HCT116 (cell line): ENCODE data around the gene CNTNAP2. TPM values are rescaled to one million over a fixed set of nuclear protein-coding genes. Genes with fewer than 3 reads are reported as not detected.

Experiments used
- ATAC-seq: fragments of 200-7000 bp; cut with Tn5 transposase; 2 replicates; pipeline ENCODE4 v1.9.1; 2020; ENCODE audit warnings: mild to moderate bottlenecking, moderate library complexity
- BruUV-seq: library from RNA; stranded (reverse); fragments of 400-500 nt; replicated peaks from 2 replicates; lab custom pipeline; 2021; lab: Mats Ljungman, UMichigan
- CTCF ChIA-PET: fragments of 300-600 bp; sonication (Branson Sonifier 250); formaldehyde crosslinking; loops from one replicate; lab custom pipeline; 2021; ENCODE audit warnings: antibody characterized with exemption; lab: Charles Lee
- POLR2A ChIA-PET: fragments of 300-600, 350-600 bp; sonication (Branson Sonifier 250); formaldehyde crosslinking; loops from one replicate; lab custom pipeline; 2021; ENCODE audit warnings: antibody characterized with exemption; lab: Charles Lee
- RAD21 ChIA-PET, 2 experiments: fragments of 300-600 bp; sonication (Branson Sonifier 250); formaldehyde crosslinking; loops; one replicate each; lab custom pipeline; 2023; ENCODE audit warnings: low total read pairs in 2 of 2; ENCODE audit not compliant: uncharacterized antibody in 2 of 2, unreplicated experiment in 2 of 2, low non-redundant PET in 1 of 2; lab: Charles Lee
- DNase-seq: peaks from one replicate; pipeline ENCODE4 v3.0.0-alpha.2; 2010; ENCODE audit warnings: low read depth, low spot score
- H2AFZ ChIP-seq: fragments of 200-600 bp; shearing (Covaris generic), sonication (generic); 2 replicates; pipeline ENCODE4 v1.6.1; 2017; ENCODE audit warnings: low read depth, mixed run types, mixed read lengths, antibody characterized with exemption, low read length; ENCODE audit not compliant: poor library complexity, severe bottlenecking
- H3K27ac ChIP-seq: 2 replicates; pipeline ENCODE4 v1.5.1; 2012; ENCODE audit warnings: low read depth, low read length
- H3K27me3 ChIP-seq: fragments of 200-600 bp; sonication (generic); 2 replicates; pipeline ENCODE4 v1.6.1; 2016; ENCODE audit warnings: mixed run types, low read length, mixed read lengths; ENCODE audit not compliant: insufficient read depth
- H3K36me3 ChIP-seq, 2 experiments: fragments of 200-500 bp in 1 of 2; fragments of 200-600 bp in 1 of 2; sonication (Bioruptor generic) in 1 of 2; sonication (generic) in 1 of 2; 2 replicates each; pipeline versions ENCODE4 v1.5.1 to v1.6.1; 2014 to 2016; ENCODE audit warnings: low read length in 2 of 2, inconsistent platforms in 1 of 2, mixed read lengths in 1 of 2, mixed run types in 1 of 2; ENCODE audit not compliant: insufficient read depth in 2 of 2, control insufficient read depth in 1 of 2
- H3K4me1 ChIP-seq, 2 experiments: fragments of 200-600 bp in 1 of 2; sonication (generic) in 1 of 2; 2 replicates each; pipeline versions ENCODE4 v1.5.1 to v1.6.1; 2012 to 2017; ENCODE audit warnings: low read length in 2 of 2, inconsistent platforms in 1 of 2, mild to moderate bottlenecking in 1 of 2, mixed read lengths in 1 of 2, mixed run types in 1 of 2, moderate library complexity in 1 of 2; ENCODE audit not compliant: insufficient read depth in 2 of 2, control insufficient read depth in 1 of 2
- H3K4me2 ChIP-seq: fragments of 200-600 bp; sonication (generic); 2 replicates; pipeline ENCODE4 v1.6.1; 2017; ENCODE audit warnings: mixed run types, low read length, mixed read lengths
- H3K4me3 ChIP-seq, 2 experiments: fragments of 200-600 bp in 1 of 2; sonication (generic) in 1 of 2; replicated peaks in 1 of 2; 2 replicates each; pipeline ENCODE4 v1.5.1; 2011 to 2016; ENCODE audit warnings: low read length in 2 of 2, control low read depth in 1 of 2, low read depth in 1 of 2, mild to moderate bottlenecking in 1 of 2, mixed read lengths in 1 of 2, mixed run types in 1 of 2
- H3K79me2 ChIP-seq: fragments of 200-600 bp; sonication (generic); 2 replicates; pipeline ENCODE4 v1.6.1; 2017; ENCODE audit warnings: mild to moderate bottlenecking, mixed run types, low read length, moderate library complexity, mixed read lengths; ENCODE audit not compliant: insufficient read depth
- H3K9ac ChIP-seq: fragments of 200-600 bp; sonication (generic); 2 replicates; pipeline ENCODE4 v1.6.1; 2016; ENCODE audit warnings: low read length, mixed read lengths
- H3K9me2 ChIP-seq: fragments of 200-600 bp; sonication (generic), shearing (Covaris generic); 2 replicates; pipeline ENCODE4 v1.6.1; 2017; ENCODE audit warnings: mixed run types, mild to moderate bottlenecking, moderate library complexity; ENCODE audit not compliant: insufficient read depth
- H3K9me3 ChIP-seq, 2 experiments: fragments of 200-500 bp in 1 of 2; fragments of 200-600 bp in 1 of 2; sonication (Bioruptor generic) in 1 of 2; sonication (generic) in 1 of 2; 2 replicates each; pipeline ENCODE4 v1.6.1; 2014 to 2017; ENCODE audit warnings: low read length in 2 of 2, mixed read lengths in 2 of 2, inconsistent platforms in 1 of 2, low read depth in 1 of 2, mild to moderate bottlenecking in 1 of 2, mixed run types in 1 of 2, moderate library complexity in 1 of 2; ENCODE audit not compliant: control insufficient read depth in 1 of 2, insufficient read depth in 1 of 2
- H4K20me1 ChIP-seq: fragments of 200-600 bp; sonication (generic), shearing (Covaris generic); 2 replicates; pipeline ENCODE4 v1.6.1; 2017; ENCODE audit warnings: mixed run types, mild to moderate bottlenecking, moderate library complexity; ENCODE audit not compliant: insufficient read depth
- ATF3 ChIP-seq: IDR thresholded peaks from 2 replicates; pipeline ENCODE4 v1.6.1; 2012
- CTCF ChIP-seq, 3 experiments: fragments of 200-600 bp in 1 of 3; sonication (generic) in 1 of 3; IDR thresholded peaks in 2 of 3; conservative IDR thresholded peaks in 1 of 3; 2 replicates each; pipeline ENCODE4 v1.5.1; 2012 to 2017; ENCODE audit warnings: low read depth in 2 of 3, low read length in 2 of 3, antibody characterized with exemption in 1 of 3, borderline replicate concordance in 1 of 3, control low read depth in 1 of 3, mild to moderate bottlenecking in 1 of 3, mixed read lengths in 1 of 3, mixed run types in 1 of 3, moderate library complexity in 1 of 3; ENCODE audit not compliant: insufficient read depth in 1 of 3
- EGR1 ChIP-seq: IDR thresholded peaks from 2 replicates; pipeline ENCODE4 v1.6.1; 2012; ENCODE audit warnings: low read depth
- EZH2 ChIP-seq: fragments of 200-600 bp; sonication (generic); IDR thresholded peaks from 2 replicates; pipeline ENCODE4 v1.6.1; 2017; ENCODE audit warnings: antibody characterized with exemption, mixed run types
- JUND ChIP-seq: IDR thresholded peaks from 2 replicates; pipeline ENCODE4 v1.6.1; 2012
- POLR2AphosphoS5 ChIP-seq: IDR thresholded peaks from 2 replicates; pipeline ENCODE4 v1.6.1; 2011; ENCODE audit warnings: mild to moderate bottlenecking, low read depth, low read length, moderate library complexity
- SRF ChIP-seq: IDR thresholded peaks from 2 replicates; pipeline ENCODE4 v1.6.1; 2012; ENCODE audit warnings: low read depth
- TCF7L2 ChIP-seq: IDR thresholded peaks from 2 replicates; pipeline ENCODE4 v1.7.0; 2011; ENCODE audit warnings: borderline replicate concordance, inconsistent platforms; ENCODE audit not compliant: insufficient read depth, insufficient read length; ENCODE audit errors: extremely low read depth
- YY1 ChIP-seq: IDR thresholded peaks from 2 replicates; pipeline ENCODE4 v1.6.1; 2011; ENCODE audit warnings: low read length, low read depth, moderate library complexity, mild to moderate bottlenecking; ENCODE audit not compliant: insufficient replicate concordance; ENCODE audit errors: extremely low read depth
- ZNF274 ChIP-seq: fragments of 200-500 bp; sonication (Bioruptor generic); IDR thresholded peaks from 2 replicates; pipeline ENCODE4 v1.6.1; 2014; ENCODE audit warnings: mild to moderate bottlenecking, low read depth, low read length, inconsistent platforms
- intact Hi-C: fragments of 100-400 bp; cut with micrococcal nuclease; formaldehyde crosslinking; loops from 2 replicates; pipeline ENCODE4 v1.10.0; 2022
- total RNA-seq: library from RNA; stranded (reverse); gene quantifications from one replicate; pipeline ENCODE4 v1.2.1, GENCODE V29; 2021; ENCODE audit not compliant: unreplicated experiment

CNTNAP2 gene
- total RNA-seq, 1 experiment from 2014 or later, result 0.37 TPM

- H3K79me2 ChIP-seq, result no peaks in the 10 kb centered on the region
- no peak overlapping the region for H3K9ac ChIP-seq
- POLR2A ChIA-PET, result no interaction called here
- peaks cover 0 to 6% of the 10 kb centered on the region in 2 experiments; a peak in 1 of 4 replicates for H3K9me3 ChIP-seq
- H3K27ac ChIP-seq, result no peak overlapping the region
- BruUV-seq, result no TSS peak
- TF ChIP-seq JUND (no peak), EGR1 (no peak), SRF (no peak), POLR2AphosphoS5 (no peak), ATF3 (no peak), CTCF (IDR thresholded peaks at IDR 0.05 in 2 of 3, conservative IDR thresholded peaks at IDR 0.05 in 1 of 3; ENCODE audit: borderline replicate concordance in 1 of 3, insufficient read depth in 1 of 3, low read depth in 2 of 3, low read length in 2 of 3) (no peak), EZH2 (no peak), TCF7L2 (no peak), ZNF274 (no peak), YY1 (no peak)
- ATAC-seq (no peak), DNase-seq (no peak)
- H3K27me3 ChIP-seq, result no peaks in the 10 kb centered on the region
- no peaks in the 10 kb centered on the region for H3K4me1 ChIP-seq
- CTCF ChIA-PET, result no interaction called here
- no peak overlapping the region for H3K4me2 ChIP-seq
- no peaks in the 10 kb centered on the region for H3K36me3 ChIP-seq
- H3K4me3 ChIP-seq, result no peak overlapping the region
- H3K9me2 ChIP-seq, result no peaks in the 10 kb centered on the region
- H2AFZ ChIP-seq, result no peak overlapping the region
- RAD21 ChIA-PET, result no interaction called here
- intact Hi-C loops, result no loop called here
- H4K20me1 ChIP-seq, result no peaks in the 10 kb centered on the region
Measured at GRCh38 chr7:147896121-147896520, 1779.5 kb downstream of the CNTNAP2 start.
